Neural crest cell (in vitro differentiated cells): ENCODE measurements around the gene B4GALT5. TPM values are rescaled to one million over a fixed set of nuclear protein-coding genes. Genes with fewer than 3 reads are reported as not detected.

ENCODE experiments used
- DNase-seq: peaks from one replicate; pipeline ENCODE4 v3.0.0; 2021; ENCODE audit warnings: low read depth, mixed read lengths, low spot score
- H3K27ac Mint-ChIP-seq: one replicate; pipeline ENCODE4 v1.8.0; 2021; ENCODE audit warnings: mild to moderate bottlenecking, mixed read lengths; ENCODE audit not compliant: unreplicated experiment
- H3K27me3 Mint-ChIP-seq: 2 replicates; pipeline ENCODE4 v1.8.0; 2021; ENCODE audit warnings: low read depth, mild to moderate bottlenecking, mixed read lengths
- H3K36me3 Mint-ChIP-seq: 2 replicates; pipeline ENCODE4 v1.8.0; 2021; ENCODE audit warnings: low read depth, mild to moderate bottlenecking, mixed read lengths
- H3K4me1 Mint-ChIP-seq: 2 replicates; pipeline ENCODE4 v1.8.0; 2021; ENCODE audit warnings: mixed read lengths
- H3K4me3 Mint-ChIP-seq: one replicate; pipeline ENCODE4 v1.8.0; 2021; ENCODE audit warnings: mild to moderate bottlenecking, mixed read lengths
- H3K9me3 Mint-ChIP-seq: 2 replicates; pipeline ENCODE4 v1.8.0; 2021; ENCODE audit warnings: mixed read lengths
- CTCF ChIP-seq: fragments of 200-600 bp; sonication (generic); conservative IDR thresholded peaks from 2 replicates; pipeline ENCODE4 v1.5.0; 2021; ENCODE audit warnings: antibody characterized with exemption, mild to moderate bottlenecking
- total RNA-seq: library from RNA; stranded (reverse); gene quantifications from 2 replicates; pipeline ENCODE4 v1.2.1, GENCODE V29; 2021

The B4GALT5 gene
- total RNA-seq, 1 donor from 2014 or later, result 49.0 TPM

DNA sequence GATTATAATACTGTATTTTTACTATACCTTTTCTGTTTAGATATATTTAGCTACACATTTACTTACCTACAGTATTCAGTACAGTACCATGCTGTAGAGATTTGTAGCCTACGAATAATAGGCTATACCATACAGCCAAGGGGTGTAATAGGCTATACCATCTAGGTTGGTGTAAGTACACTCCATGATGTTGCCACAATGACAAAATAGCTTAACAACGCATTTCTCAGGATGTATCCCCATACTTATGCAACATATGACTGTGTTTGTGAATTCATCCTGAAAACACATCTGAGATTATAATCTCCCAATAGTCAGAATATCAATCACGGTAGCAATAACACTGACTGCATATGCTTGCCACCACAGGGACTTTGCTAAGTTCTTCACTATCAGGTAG, 20.7 kb downstream of the B4GALT5 start:
- Mint-ChIP-seq H3K36me3 (no peaks in the 10 kb centered on the region), H3K4me1 (peaks cover 39% of the 10 kb centered on the region), H3K4me3 (no peak overlapping the region), H3K27me3 (no peaks in the 10 kb centered on the region), H3K27ac (no peak overlapping the region), H3K9me3 (no peaks in the 10 kb centered on the region)
- DNase-seq, result no peak
- no peak for TF ChIP-seq CTCF

- Mint-ChIP-seq H3K4me3 (no peak overlapping the region), H3K27me3 (no peaks in the 10 kb centered on the region), H3K9me3 (no peaks in the 10 kb centered on the region), H3K27ac (no peak overlapping the region), H3K4me1 (peaks cover 40% of the 10 kb centered on the region), H3K36me3 (no peaks in the 10 kb centered on the region)
- no peak for DNase-seq
- no peak for TF ChIP-seq CTCF
Observed at GRCh38 chr20:49691818-49692568, 21.7 kb downstream of the B4GALT5 start.

GRCh38 chr20:49690899-49691620, 22.6 kb downstream of the B4GALT5 start:
- Mint-ChIP-seq H3K36me3 (no peaks in the 10 kb centered on the region), H3K4me3 (no peak overlapping the region), H3K27me3 (no peaks in the 10 kb centered on the region), H3K4me1 (peaks cover 37% of the 10 kb centered on the region), H3K9me3 (no peaks in the 10 kb centered on the region), H3K27ac (no peak overlapping the region)
- no peak for TF ChIP-seq CTCF
- DNase-seq, result no peak

DNA sequence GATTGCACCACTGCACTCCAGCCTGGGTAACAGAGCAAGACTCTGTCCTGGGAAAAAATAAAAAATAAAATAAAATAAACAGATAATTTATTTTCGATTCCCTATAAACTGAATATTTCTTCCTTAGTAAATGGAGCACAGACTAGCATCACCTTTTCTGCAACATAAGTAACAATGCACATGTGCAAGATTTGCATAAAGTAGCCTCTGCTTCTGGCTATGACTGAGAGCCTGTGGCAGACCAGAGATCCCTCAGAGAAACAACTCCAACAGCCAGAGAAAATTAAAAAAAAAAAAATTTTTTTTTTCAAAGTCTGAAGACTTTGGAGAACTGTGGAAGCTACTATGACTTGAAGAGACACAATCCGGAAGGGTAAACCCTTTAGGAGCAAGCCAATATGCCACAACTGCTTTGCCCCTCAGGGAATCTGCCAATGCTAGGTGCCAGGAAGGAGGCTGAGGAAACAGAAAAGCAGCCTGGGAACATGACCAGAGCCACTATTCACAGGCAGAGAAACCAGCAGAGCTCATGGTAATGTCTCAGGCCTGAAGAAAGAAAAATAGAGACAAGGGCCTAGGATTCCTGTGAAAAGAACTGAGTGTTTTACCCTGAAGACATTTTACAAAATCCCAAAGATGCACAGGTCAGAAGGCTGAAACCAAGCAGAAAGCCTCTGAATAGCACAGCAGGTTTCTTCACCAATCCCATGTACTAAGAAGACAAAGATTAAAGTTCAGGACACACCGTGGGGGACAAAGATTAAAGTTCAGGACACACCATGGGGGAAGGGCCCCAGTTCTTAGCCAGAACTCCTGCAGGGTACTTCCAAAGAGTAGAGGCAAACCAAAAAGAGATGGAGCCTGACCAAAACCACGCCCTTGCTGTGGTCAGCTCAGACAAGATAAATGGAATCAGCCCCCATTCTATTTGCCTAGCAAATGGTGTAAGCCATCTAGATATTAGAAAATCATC, 25.8 kb downstream of the B4GALT5 start:
- H3K9me3 Mint-ChIP-seq, result no peaks in the 10 kb centered on the region
- H3K4me3 Mint-ChIP-seq, result no peak overlapping the region
- peak overlapping the region; percentile 95 for H3K27ac Mint-ChIP-seq
- no peak for TF ChIP-seq CTCF
- peaks cover 42% of the 10 kb centered on the region for H3K4me1 Mint-ChIP-seq
- no peak for DNase-seq
- no peaks in the 10 kb centered on the region for H3K27me3 Mint-ChIP-seq
- H3K36me3 Mint-ChIP-seq, result no peaks in the 10 kb centered on the region

- no peak overlapping the region for H3K27ac Mint-ChIP-seq
Observed at GRCh38 chr20:49685809-49686208, 27.9 kb downstream of the B4GALT5 start.

More at GRCh38 chr20:49685809-49686208, 27.9 kb downstream of the B4GALT5 start:
- no peak for TF ChIP-seq CTCF
- no peaks in the 10 kb centered on the region for H3K27me3 Mint-ChIP-seq
- H3K4me3 Mint-ChIP-seq, result no peak overlapping the region
- H3K9me3 Mint-ChIP-seq, result no peaks in the 10 kb centered on the region
- no peaks in the 10 kb centered on the region for H3K36me3 Mint-ChIP-seq
- H3K4me1 Mint-ChIP-seq, result peaks cover 52% of the 10 kb centered on the region
- no peak for DNase-seq
